WTC11 (cell line): ENCODE measurements around the gene CYP46A1. TPM values are rescaled to one million over a fixed set of nuclear protein-coding genes. Genes with fewer than 3 reads are reported as not detected.

Experiments used
- CREM ChIP-seq: sonication (generic); formaldehyde crosslinking; IDR thresholded peaks from 2 replicates; pipeline ENCODE4 v1.8.1; 2022; ENCODE audit warnings: mild to moderate bottlenecking, missing genetic modification reagents, moderate library complexity
- FOXK1 ChIP-seq: sonication (generic); formaldehyde crosslinking; IDR thresholded peaks from 2 replicates; pipeline ENCODE4 v1.8.0; 2022; ENCODE audit warnings: mild to moderate bottlenecking, moderate library complexity, missing genetic modification reagents
- GRHL2 ChIP-seq: fragments of 250-450 bp; sonication (Bioruptor Pico); IDR thresholded peaks from 2 replicates; pipeline ENCODE4 v1.8.0; 2022; ENCODE audit warnings: mild to moderate bottlenecking, moderate library complexity; ENCODE audit not compliant: insufficient replicate concordance, severe bottlenecking
- HMGA2 ChIP-seq: fragments of 250-450 bp; sonication (Bioruptor Pico); IDR thresholded peaks from 2 replicates; pipeline ENCODE4 v1.4.0; 2021; ENCODE audit warnings: mild to moderate bottlenecking, moderate library complexity
- KAT7 ChIP-seq: sonication (generic); formaldehyde crosslinking; IDR thresholded peaks from 2 replicates; pipeline ENCODE4 v1.8.1; 2023; ENCODE audit warnings: missing genetic modification reagents, mild to moderate bottlenecking, borderline replicate concordance
- MYBL2 ChIP-seq: sonication (generic); formaldehyde crosslinking; IDR thresholded peaks from 2 replicates; pipeline ENCODE4 v1.8.1; 2023; ENCODE audit warnings: mild to moderate bottlenecking, moderate library complexity, missing genetic modification reagents
- NR2C2 ChIP-seq: sonication (generic); formaldehyde crosslinking; IDR thresholded peaks from 2 replicates; pipeline ENCODE4 v1.8.0; 2022; ENCODE audit warnings: mild to moderate bottlenecking, missing genetic modification reagents
- PRRX2 ChIP-seq: fragments of 250-450 bp; sonication (Bioruptor Pico); IDR thresholded peaks from 2 replicates; pipeline ENCODE4 v1.8.0; 2021; ENCODE audit warnings: mild to moderate bottlenecking
- RELA ChIP-seq: sonication (generic); formaldehyde crosslinking; IDR thresholded peaks from 2 replicates; pipeline ENCODE4 v1.8.1; 2022; ENCODE audit warnings: missing genetic modification reagents, mild to moderate bottlenecking, borderline replicate concordance
- TCF7 ChIP-seq: sonication (generic); formaldehyde crosslinking; IDR thresholded peaks from 2 replicates; pipeline ENCODE4 v1.8.0; 2022; ENCODE audit warnings: mild to moderate bottlenecking, low read depth, missing genetic modification reagents, moderate library complexity
- ZBTB21 ChIP-seq: sonication (generic); formaldehyde crosslinking; IDR thresholded peaks from 2 replicates; pipeline ENCODE4 v1.8.1; 2023; ENCODE audit warnings: mild to moderate bottlenecking, missing genetic modification reagents, borderline replicate concordance
- total RNA-seq: library from RNA; stranded (reverse); gene quantifications from 3 replicates; pipeline ENCODE4 v1.2.3, GENCODE V29; 2021
- TF ChIP-seq, protein P1 (sequence below): fragments of 250-450 bp; sonication (Bioruptor Pico); IDR thresholded peaks from 2 replicates; pipeline ENCODE4 v1.9.0; 2021; ENCODE audit warnings: mild to moderate bottlenecking, borderline replicate concordance
- TF ChIP-seq, protein P2 (sequence below): sonication (generic); formaldehyde crosslinking; IDR thresholded peaks from 2 replicates; pipeline ENCODE4 v1.8.0; 2022; ENCODE audit warnings: mild to moderate bottlenecking, missing genetic modification reagents
- TF ChIP-seq, protein P3 (sequence below): sonication (generic); formaldehyde crosslinking; IDR thresholded peaks from 2 replicates; pipeline ENCODE4 v1.8.0; 2023; ENCODE audit warnings: missing genetic modification reagents, mild to moderate bottlenecking, borderline replicate concordance
- TF ChIP-seq, protein P4 (sequence below): fragments of 250-450 bp; sonication (Bioruptor Pico); IDR thresholded peaks from 2 replicates; pipeline ENCODE4 v1.8.0; 2021; ENCODE audit warnings: mild to moderate bottlenecking
- TF ChIP-seq, protein P5 (sequence below): fragments of 250-450 bp; sonication (Bioruptor Pico); IDR thresholded peaks from 2 replicates; pipeline ENCODE4 v2.1.2; 2022; ENCODE audit warnings: mild to moderate bottlenecking, moderate library complexity
- TF ChIP-seq, protein P6 (sequence below): sonication (generic); formaldehyde crosslinking; IDR thresholded peaks from 2 replicates; pipeline ENCODE4 v1.8.0; 2022; ENCODE audit warnings: mild to moderate bottlenecking, missing genetic modification reagents
- TF ChIP-seq, protein P7 (sequence below): sonication (generic); formaldehyde crosslinking; IDR thresholded peaks from 2 replicates; pipeline ENCODE4 v1.8.1; 2023; ENCODE audit warnings: mild to moderate bottlenecking, missing genetic modification reagents

Gene CYP46A1
- total RNA-seq, 1 experiment from 2014 or later: 0.77 TPM

DNA sequence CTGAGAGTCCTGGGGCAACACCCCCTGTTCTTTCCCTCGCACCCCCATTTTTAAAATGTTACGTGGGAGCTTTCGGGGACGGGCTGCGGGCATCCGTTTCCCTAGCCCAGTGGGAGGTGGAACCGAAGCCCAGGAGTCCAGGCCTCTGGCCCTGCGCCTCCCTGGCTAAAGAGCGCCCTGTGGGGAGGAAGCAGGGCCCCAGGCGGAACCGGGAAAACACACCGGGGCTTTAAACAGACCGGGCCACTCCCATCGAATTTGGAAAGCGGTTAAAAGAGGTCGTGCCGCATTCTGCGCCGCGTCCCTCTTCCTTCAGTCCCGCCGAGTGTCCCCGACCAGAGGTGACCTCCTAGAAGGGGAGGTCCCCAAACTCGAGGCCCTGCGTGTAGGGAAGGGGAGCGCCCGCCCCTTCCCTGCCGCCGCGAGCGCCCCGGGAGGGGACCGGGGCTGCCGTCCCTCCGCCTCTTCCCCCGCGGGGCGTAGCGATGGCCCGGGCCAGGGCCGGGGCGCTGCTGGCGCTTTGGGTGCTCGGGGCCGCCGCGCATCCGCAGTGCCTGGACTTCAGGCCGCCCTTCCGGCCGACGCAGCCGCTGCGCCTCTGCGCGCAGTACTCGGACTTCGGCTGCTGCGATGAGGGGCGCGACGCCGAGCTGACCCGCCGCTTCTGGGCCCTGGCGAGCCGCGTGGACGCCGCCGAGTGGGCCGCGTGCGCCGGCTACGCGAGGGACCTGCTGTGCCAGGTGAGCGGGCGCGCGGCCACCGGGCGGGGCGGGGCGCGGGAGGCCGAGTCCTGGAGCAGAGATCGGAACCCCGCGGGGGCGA lies 39.2 kb upstream of the CYP46A1 start, which contains the start of gene HHIPL1 (continued):
- TF ChIP-seq, protein P1, sequence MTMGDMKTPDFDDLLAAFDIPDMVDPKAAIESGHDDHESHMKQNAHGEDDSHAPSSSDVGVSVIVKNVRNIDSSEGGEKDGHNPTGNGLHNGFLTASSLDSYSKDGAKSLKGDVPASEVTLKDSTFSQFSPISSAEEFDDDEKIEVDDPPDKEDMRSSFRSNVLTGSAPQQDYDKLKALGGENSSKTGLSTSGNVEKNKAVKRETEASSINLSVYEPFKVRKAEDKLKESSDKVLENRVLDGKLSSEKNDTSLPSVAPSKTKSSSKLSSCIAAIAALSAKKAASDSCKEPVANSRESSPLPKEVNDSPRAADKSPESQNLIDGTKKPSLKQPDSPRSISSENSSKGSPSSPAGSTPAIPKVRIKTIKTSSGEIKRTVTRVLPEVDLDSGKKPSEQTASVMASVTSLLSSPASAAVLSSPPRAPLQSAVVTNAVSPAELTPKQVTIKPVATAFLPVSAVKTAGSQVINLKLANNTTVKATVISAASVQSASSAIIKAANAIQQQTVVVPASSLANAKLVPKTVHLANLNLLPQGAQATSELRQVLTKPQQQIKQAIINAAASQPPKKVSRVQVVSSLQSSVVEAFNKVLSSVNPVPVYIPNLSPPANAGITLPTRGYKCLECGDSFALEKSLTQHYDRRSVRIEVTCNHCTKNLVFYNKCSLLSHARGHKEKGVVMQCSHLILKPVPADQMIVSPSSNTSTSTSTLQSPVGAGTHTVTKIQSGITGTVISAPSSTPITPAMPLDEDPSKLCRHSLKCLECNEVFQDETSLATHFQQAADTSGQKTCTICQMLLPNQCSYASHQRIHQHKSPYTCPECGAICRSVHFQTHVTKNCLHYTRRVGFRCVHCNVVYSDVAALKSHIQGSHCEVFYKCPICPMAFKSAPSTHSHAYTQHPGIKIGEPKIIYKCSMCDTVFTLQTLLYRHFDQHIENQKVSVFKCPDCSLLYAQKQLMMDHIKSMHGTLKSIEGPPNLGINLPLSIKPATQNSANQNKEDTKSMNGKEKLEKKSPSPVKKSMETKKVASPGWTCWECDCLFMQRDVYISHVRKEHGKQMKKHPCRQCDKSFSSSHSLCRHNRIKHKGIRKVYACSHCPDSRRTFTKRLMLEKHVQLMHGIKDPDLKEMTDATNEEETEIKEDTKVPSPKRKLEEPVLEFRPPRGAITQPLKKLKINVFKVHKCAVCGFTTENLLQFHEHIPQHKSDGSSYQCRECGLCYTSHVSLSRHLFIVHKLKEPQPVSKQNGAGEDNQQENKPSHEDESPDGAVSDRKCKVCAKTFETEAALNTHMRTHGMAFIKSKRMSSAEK (CRISPR knock-in tag): no peak
- TF ChIP-seq, protein P2, sequence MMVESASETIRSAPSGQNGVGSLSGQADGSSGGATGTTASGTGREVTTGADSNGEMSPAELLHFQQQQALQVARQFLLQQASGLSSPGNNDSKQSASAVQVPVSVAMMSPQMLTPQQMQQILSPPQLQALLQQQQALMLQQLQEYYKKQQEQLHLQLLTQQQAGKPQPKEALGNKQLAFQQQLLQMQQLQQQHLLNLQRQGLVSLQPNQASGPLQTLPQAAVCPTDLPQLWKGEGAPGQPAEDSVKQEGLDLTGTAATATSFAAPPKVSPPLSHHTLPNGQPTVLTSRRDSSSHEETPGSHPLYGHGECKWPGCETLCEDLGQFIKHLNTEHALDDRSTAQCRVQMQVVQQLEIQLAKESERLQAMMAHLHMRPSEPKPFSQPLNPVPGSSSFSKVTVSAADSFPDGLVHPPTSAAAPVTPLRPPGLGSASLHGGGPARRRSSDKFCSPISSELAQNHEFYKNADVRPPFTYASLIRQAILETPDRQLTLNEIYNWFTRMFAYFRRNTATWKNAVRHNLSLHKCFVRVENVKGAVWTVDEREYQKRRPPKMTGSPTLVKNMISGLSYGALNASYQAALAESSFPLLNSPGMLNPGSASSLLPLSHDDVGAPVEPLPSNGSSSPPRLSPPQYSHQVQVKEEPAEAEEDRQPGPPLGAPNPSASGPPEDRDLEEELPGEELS: peak; percentile 67; the same call in 1 of the 2 replicates
- TF ChIP-seq KAT7 (CRISPR knock-in tag): peak; percentile 54; the same call in 1 of the 2 replicates
- peak; percentile 46; the same call in 1 of the 2 replicates for TF ChIP-seq FOXK1
- TF ChIP-seq PRRX2 (CRISPR knock-in tag): no peak
- peak; percentile 88; the same call in 1 of the 2 replicates for TF ChIP-seq TCF7 (CRISPR knock-in tag)
- no peak for TF ChIP-seq CREM (CRISPR knock-in tag)
- TF ChIP-seq, protein P3, sequence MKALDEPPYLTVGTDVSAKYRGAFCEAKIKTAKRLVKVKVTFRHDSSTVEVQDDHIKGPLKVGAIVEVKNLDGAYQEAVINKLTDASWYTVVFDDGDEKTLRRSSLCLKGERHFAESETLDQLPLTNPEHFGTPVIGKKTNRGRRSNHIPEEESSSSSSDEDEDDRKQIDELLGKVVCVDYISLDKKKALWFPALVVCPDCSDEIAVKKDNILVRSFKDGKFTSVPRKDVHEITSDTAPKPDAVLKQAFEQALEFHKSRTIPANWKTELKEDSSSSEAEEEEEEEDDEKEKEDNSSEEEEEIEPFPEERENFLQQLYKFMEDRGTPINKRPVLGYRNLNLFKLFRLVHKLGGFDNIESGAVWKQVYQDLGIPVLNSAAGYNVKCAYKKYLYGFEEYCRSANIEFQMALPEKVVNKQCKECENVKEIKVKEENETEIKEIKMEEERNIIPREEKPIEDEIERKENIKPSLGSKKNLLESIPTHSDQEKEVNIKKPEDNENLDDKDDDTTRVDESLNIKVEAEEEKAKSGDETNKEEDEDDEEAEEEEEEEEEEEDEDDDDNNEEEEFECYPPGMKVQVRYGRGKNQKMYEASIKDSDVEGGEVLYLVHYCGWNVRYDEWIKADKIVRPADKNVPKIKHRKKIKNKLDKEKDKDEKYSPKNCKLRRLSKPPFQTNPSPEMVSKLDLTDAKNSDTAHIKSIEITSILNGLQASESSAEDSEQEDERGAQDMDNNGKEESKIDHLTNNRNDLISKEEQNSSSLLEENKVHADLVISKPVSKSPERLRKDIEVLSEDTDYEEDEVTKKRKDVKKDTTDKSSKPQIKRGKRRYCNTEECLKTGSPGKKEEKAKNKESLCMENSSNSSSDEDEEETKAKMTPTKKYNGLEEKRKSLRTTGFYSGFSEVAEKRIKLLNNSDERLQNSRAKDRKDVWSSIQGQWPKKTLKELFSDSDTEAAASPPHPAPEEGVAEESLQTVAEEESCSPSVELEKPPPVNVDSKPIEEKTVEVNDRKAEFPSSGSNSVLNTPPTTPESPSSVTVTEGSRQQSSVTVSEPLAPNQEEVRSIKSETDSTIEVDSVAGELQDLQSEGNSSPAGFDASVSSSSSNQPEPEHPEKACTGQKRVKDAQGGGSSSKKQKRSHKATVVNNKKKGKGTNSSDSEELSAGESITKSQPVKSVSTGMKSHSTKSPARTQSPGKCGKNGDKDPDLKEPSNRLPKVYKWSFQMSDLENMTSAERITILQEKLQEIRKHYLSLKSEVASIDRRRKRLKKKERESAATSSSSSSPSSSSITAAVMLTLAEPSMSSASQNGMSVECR (CRISPR knock-in tag): no peak
- TF ChIP-seq, protein P4, sequence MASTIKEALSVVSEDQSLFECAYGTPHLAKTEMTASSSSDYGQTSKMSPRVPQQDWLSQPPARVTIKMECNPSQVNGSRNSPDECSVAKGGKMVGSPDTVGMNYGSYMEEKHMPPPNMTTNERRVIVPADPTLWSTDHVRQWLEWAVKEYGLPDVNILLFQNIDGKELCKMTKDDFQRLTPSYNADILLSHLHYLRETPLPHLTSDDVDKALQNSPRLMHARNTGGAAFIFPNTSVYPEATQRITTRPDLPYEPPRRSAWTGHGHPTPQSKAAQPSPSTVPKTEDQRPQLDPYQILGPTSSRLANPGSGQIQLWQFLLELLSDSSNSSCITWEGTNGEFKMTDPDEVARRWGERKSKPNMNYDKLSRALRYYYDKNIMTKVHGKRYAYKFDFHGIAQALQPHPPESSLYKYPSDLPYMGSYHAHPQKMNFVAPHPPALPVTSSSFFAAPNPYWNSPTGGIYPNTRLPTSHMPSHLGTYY (CRISPR knock-in tag): no peak
- TF ChIP-seq, protein P5, sequence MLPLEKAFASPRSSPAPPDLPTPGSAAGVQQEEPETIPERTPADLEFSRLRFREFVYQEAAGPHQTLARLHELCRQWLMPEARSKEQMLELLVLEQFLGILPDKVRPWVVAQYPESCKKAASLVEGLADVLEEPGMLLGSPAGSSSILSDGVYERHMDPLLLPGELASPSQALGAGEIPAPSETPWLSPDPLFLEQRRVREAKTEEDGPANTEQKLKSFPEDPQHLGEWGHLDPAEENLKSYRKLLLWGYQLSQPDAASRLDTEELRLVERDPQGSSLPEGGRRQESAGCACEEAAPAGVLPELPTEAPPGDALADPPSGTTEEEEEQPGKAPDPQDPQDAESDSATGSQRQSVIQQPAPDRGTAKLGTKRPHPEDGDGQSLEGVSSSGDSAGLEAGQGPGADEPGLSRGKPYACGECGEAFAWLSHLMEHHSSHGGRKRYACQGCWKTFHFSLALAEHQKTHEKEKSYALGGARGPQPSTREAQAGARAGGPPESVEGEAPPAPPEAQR: no peak
- TF ChIP-seq, protein P6, sequence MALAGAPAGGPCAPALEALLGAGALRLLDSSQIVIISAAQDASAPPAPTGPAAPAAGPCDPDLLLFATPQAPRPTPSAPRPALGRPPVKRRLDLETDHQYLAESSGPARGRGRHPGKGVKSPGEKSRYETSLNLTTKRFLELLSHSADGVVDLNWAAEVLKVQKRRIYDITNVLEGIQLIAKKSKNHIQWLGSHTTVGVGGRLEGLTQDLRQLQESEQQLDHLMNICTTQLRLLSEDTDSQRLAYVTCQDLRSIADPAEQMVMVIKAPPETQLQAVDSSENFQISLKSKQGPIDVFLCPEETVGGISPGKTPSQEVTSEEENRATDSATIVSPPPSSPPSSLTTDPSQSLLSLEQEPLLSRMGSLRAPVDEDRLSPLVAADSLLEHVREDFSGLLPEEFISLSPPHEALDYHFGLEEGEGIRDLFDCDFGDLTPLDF (CRISPR knock-in tag): no peak
- no peak for TF ChIP-seq HMGA2
- no peak for TF ChIP-seq GRHL2
- TF ChIP-seq RELA (CRISPR knock-in tag): 0 out of 2 replicates have a peak, but pooled peaks have one; percentile 73
- TF ChIP-seq ZBTB21 (CRISPR knock-in tag): peak; percentile 41; the same call in 1 of the 2 replicates
- TF ChIP-seq MYBL2 (CRISPR knock-in tag): peak; percentile 73; the same call in 1 of the 2 replicates
- 0 out of 2 replicates have a peak, but pooled peaks have one; percentile 25 for TF ChIP-seq NR2C2 (CRISPR knock-in tag)
- TF ChIP-seq, protein P7, sequence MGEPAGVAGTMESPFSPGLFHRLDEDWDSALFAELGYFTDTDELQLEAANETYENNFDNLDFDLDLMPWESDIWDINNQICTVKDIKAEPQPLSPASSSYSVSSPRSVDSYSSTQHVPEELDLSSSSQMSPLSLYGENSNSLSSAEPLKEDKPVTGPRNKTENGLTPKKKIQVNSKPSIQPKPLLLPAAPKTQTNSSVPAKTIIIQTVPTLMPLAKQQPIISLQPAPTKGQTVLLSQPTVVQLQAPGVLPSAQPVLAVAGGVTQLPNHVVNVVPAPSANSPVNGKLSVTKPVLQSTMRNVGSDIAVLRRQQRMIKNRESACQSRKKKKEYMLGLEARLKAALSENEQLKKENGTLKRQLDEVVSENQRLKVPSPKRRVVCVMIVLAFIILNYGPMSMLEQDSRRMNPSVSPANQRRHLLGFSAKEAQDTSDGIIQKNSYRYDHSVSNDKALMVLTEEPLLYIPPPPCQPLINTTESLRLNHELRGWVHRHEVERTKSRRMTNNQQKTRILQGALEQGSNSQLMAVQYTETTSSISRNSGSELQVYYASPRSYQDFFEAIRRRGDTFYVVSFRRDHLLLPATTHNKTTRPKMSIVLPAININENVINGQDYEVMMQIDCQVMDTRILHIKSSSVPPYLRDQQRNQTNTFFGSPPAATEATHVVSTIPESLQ (CRISPR knock-in tag): no peak
